Skeletal muscle cell (primary cell): ENCODE results near the gene ARHGEF40.
"Not testable (repeated sequence)": the region's sequence is repeated elsewhere in the genome, so short reads cannot be mapped to it uniquely, and the experiment has no call there.

ENCODE experiments used
- DNase-seq: peaks from one replicate; pipeline ENCODE4 v3.0.0-alpha.2; 2010; ENCODE audit warnings: low read depth
- H3K4me3 ChIP-seq: 2 replicates; pipeline ENCODE4 v1.5.1; 2011; ENCODE audit warnings: low read depth, mild to moderate bottlenecking, control low read depth, low read length, moderate library complexity

Gene ARHGEF40

GRCh38 chr14:21038441-21039422 lies 31.4 kb upstream of the ARHGEF40 start:
- peak; percentile 54 for DNase-seq
- no peak overlapping the region for H3K4me3 ChIP-seq

- DNase-seq = no peak
- H3K4me3 ChIP-seq = no peak overlapping the region
Measured at GRCh38 chr14:21039585-21040369, 30.3 kb upstream of the ARHGEF40 start.

GRCh38 chr14:21040370-21040925 lies 29.7 kb upstream of the ARHGEF40 start:
- DNase-seq = no peak
- H3K4me3 ChIP-seq = no peak overlapping the region

- not testable (repeated sequence) for DNase-seq
Measured at GRCh38 chr14:21040941-21041340, 29.2 kb upstream of the ARHGEF40 start.

GRCh38 chr14:21041676-21042433 lies 28.2 kb upstream of the ARHGEF40 start, which contains the start of gene RNASE7:
TSS of gene RNASE7 (plus strand) at chr14:21042362. CDS start at chr14:21042993, 631 bp downstream.
- DNase-seq = no peak
- H3K4me3 ChIP-seq = no peak within 1 kb of the TSS

More at GRCh38 chr14:21040941-21041340, 29.2 kb upstream of the ARHGEF40 start:
- not testable (repeated sequence) for H3K4me3 ChIP-seq

GRCh38 chr14:21042918-21043317 lies 27.2 kb upstream of the ARHGEF40 start:
- no peak overlapping the region for H3K4me3 ChIP-seq
- no peak for DNase-seq

GRCh38 chr14:21043387-21043973 lies 26.6 kb upstream of the ARHGEF40 start:
- H3K4me3 ChIP-seq = no peak overlapping the region

GRCh38 chr14:21043974-21044618 lies 26.0 kb upstream of the ARHGEF40 start:
- no peak overlapping the region for H3K4me3 ChIP-seq
- DNase-seq = no peak

More at GRCh38 chr14:21043387-21043973, 26.6 kb upstream of the ARHGEF40 start:
- DNase-seq = no peak

GRCh38 chr14:21047378-21047781 lies 22.7 kb upstream of the ARHGEF40 start:
- no peak overlapping the region for H3K4me3 ChIP-seq
- no peak for DNase-seq

GRCh38 chr14:21048638-21049037 lies 21.5 kb upstream of the ARHGEF40 start:
- no peak overlapping the region for H3K4me3 ChIP-seq
- no peak for DNase-seq

- H3K4me3 ChIP-seq = no peak overlapping the region
- DNase-seq = no peak
Measured at GRCh38 chr14:21049271-21049673, 20.8 kb upstream of the ARHGEF40 start.

GRCh38 chr14:21050597-21050996 lies 19.5 kb upstream of the ARHGEF40 start:
- DNase-seq = no peak
- H3K4me3 ChIP-seq = no peak overlapping the region

- no peak for DNase-seq
- no peak overlapping the region for H3K4me3 ChIP-seq
Measured at GRCh38 chr14:21053184-21054122, 16.7 kb upstream of the ARHGEF40 start.

- DNase-seq = no peak
- H3K4me3 ChIP-seq = no peak overlapping the region
Measured at GRCh38 chr14:21054123-21054767, 15.9 kb upstream of the ARHGEF40 start.

- no peak for DNase-seq
- no peak overlapping the region for H3K4me3 ChIP-seq
Measured at GRCh38 chr14:21054768-21055145, 15.3 kb upstream of the ARHGEF40 start.

- no peak overlapping the region for H3K4me3 ChIP-seq
- DNase-seq = no peak
Measured at GRCh38 chr14:21055432-21056117, 14.5 kb upstream of the ARHGEF40 start.
